ENCODE results near the gene TMEM132A. TPM values are rescaled to one million over a fixed set of nuclear protein-coding genes. Genes with fewer than 3 reads are reported as not detected.
A peak's percentile ranks its signal among the peaks of the same experiment; 100 is the strongest.

The TMEM132A gene
- total and polyA plus RNA-seq, 2 of the 13 experiments (the other 11 are each of a cell fraction or from before 2014, with no cell fraction given) = 11.1 to 32.9 TPM

GRCh38 chr11:60924110-60924905 lies at the start of gene TMEM132A (continued):
- TF ChIP-seq ZMYM2 (CRISPR knock-in tag; IDR thresholded peaks at IDR 0.05) (no peak), NFE2 (CRISPR knock-in tag; IDR thresholded peaks at IDR 0.05) (no peak), ZNF576 (CRISPR knock-in tag; IDR thresholded peaks at IDR 0.05) (no peak), TCF7 (IDR thresholded peaks at IDR 0.05; ENCODE audit: low read depth) (no peak), ONECUT2 (CRISPR knock-in tag; IDR thresholded peaks at IDR 0.05) (no peak), TCF7L2 (IDR thresholded peaks at IDR 0.05; ENCODE audit: low read depth, low read length) (no peak), ZNF143 (CRISPR knock-in tag; IDR thresholded peaks at IDR 0.05) (peak; percentile 49; the same call in 1 of the 2 replicates), ZNF839 (CRISPR knock-in tag; IDR thresholded peaks at IDR 0.05; ENCODE audit: borderline replicate concordance) (no peak), CHD2 (IDR thresholded peaks at IDR 0.05; ENCODE audit: low read depth, low read length) (no peak), ZC3H4 (CRISPR knock-in tag; IDR thresholded peaks at IDR 0.05; ENCODE audit: borderline replicate concordance) (no peak), ZSCAN21 (CRISPR knock-in tag; IDR thresholded peaks at IDR 0.05; ENCODE audit: borderline replicate concordance) (no peak), ZNF230 (CRISPR knock-in tag; IDR thresholded peaks at IDR 0.05) (no peak), ZBTB10 (CRISPR knock-in tag; IDR thresholded peaks at IDR 0.05; ENCODE audit: borderline replicate concordance) (no peak), AHDC1 (CRISPR knock-in tag; IDR thresholded peaks at IDR 0.05; ENCODE audit: borderline replicate concordance) (no peak), AGO2 (optimal IDR thresholded peaks at IDR 0.05; ENCODE audit: low read depth, low read length) (no peak), NRL (CRISPR knock-in tag; IDR thresholded peaks at IDR 0.05; ENCODE audit: borderline replicate concordance) (no peak), RXRA (CRISPR knock-in tag; IDR thresholded peaks at IDR 0.05) (no peak), ZNF496 (CRISPR knock-in tag; IDR thresholded peaks at IDR 0.05; ENCODE audit: insufficient replicate concordance) (no peak), ZNF772 (CRISPR knock-in tag; IDR thresholded peaks at IDR 0.05) (peak; percentile 79)
